ENCODE results near the gene HSD17B4. TPM values are rescaled to one million over a fixed set of nuclear protein-coding genes. Genes with fewer than 3 reads are reported as not detected.
A peak's percentile ranks its signal among the peaks of the same experiment; 100 is the strongest.
"Not testable (repeated sequence)": the region's sequence is repeated elsewhere in the genome, so short reads cannot be mapped to it uniquely, and the experiment has no call there.

HSD17B4 gene
- total and polyA plus RNA-seq, 3 experiments from 2014 or later, result 51.7 to 84.6 (median 59.1) TPM

- peak overlapping the region; percentile 22 to 88 (median 80) for H3K4me3 Mint-ChIP-seq
- Histone ChIP-seq H3K27ac (ENCODE audit: low read depth, low read length) (peak overlapping the region; percentile 34), H3K4me3 (ENCODE audit: low read length) (peak overlapping the region; percentile 71), H3K9me3 (ENCODE audit: low read length) (no peaks in the 10 kb centered on the region), H3K27me3 (ENCODE audit: insufficient read depth, low read length, poor library complexity, severe bottlenecking) (no peaks in the 10 kb centered on the region), H3K4me1 (ENCODE audit: insufficient read depth, low read length) (peaks cover 9% of the 10 kb centered on the region), H3K36me3 (ENCODE audit: insufficient read depth, low read length) (no peaks in the 10 kb centered on the region)
- H3K27ac Mint-ChIP-seq, result peak overlapping the region in 6 of 8 donors; percentile 30 to 80 (median 49)
- peaks cover 3 to 4% of the 10 kb centered on the region in 2 donors for H3K27me3 Mint-ChIP-seq
- POLR2A ChIA-PET, result interaction anchor here (0.6 to 1.2 kb wide), 4 partner anchors 50 to 423 kb away, joined by 3 to 5 read pairs (median 4); partner anchors contain the start of gene DTWD2
- peak in 4 of 5 donors; percentile 45 to 67 (median 62) for DNase-seq
- peaks cover 10 to 20% (median 14%) of the 10 kb centered on the region in 3 donors for H3K4me1 Mint-ChIP-seq
- CTCF ChIA-PET, result interaction anchor here (0.6 to 6.7 kb wide), 59 partner anchors 9 to 428 kb away, joined by 3 to 82 read pairs (median 4); partner anchors contain the start of genes DMXL1, DTWD2 and TNFAIP8
- H3K9me3 Mint-ChIP-seq, result no peaks in the 10 kb centered on the region
- H3K36me3 Mint-ChIP-seq, result no peaks in the 10 kb centered on the region
Observed at GRCh38 chr5:119411361-119412278, 40.7 kb upstream of the HSD17B4 start.

DNA sequence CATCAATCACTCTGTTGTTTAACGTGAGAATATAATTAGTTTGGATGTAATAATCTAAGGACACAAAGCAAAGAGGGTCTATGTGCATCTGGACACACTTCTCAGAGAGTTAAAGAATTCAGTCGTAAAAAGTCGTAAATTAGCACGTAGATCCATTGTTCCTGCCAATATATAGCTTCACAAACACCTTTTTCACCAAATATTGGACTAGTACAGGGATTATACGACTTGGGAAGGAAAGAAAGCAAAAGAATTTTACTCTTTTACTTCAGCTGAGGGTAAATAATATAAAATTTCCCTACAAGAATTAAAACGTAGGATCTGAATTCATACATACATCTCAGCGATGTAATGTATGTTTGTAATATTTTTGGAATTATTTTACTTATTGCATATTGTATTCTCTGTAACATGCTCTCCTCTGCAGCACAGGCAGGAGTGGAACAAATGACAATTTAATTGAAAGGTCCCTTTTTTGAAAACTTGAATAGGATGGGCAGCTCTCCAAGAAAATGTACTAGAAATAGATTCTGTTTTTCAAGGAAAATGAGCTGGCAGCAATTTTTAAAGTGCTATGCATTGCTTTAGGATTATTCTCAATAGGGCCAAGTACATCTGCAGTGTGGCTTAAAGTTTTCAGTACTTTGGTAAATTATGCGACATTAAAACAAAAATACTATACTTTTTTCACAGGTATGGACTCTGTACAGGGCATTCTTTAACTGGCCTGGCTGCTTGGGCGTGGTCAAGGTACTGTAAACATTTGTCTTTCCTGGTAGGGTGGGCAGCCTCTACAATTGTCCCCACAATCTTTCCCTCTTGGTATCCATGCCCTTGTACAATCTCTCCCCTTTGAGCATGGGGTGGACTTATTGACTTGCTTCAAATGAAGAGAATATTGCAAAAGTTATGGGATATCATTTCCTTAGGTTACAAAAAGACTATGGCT is 39.7 kb upstream of the HSD17B4 start:
- no peaks in the 10 kb centered on the region for H3K36me3 Mint-ChIP-seq
- no peak overlapping the region for H3K27ac ChIP-seq (ENCODE audit: low read depth, low read length)
- CTCF ChIA-PET, result interaction anchor here (0.7 to 6.7 kb wide), 52 partner anchors 8 to 429 kb away, joined by 3 to 82 read pairs (median 5); partner anchors contain the start of genes DMXL1, DTWD2 and TNFAIP8

GRCh38 chr5:119414124-119414734 is 38.1 kb upstream of the HSD17B4 start:
- H3K9me3 ChIP-seq (ENCODE audit: low read length); H3K27me3 Mint-ChIP-seq; POLR2A ChIA-PET; DNase-seq; H3K36me3 ChIP-seq (ENCODE audit: insufficient read depth, low read length); H3K27me3 ChIP-seq (ENCODE audit: insufficient read depth, low read length, poor library complexity, severe bottlenecking); H3K27ac ChIP-seq (ENCODE audit: low read depth, low read length); H3K4me3 ChIP-seq (ENCODE audit: low read length); H3K36me3 Mint-ChIP-seq; H3K4me3 Mint-ChIP-seq; H3K9me3 Mint-ChIP-seq; H3K27ac Mint-ChIP-seq: not testable (repeated sequence)
- peaks cover 15% of the 10 kb centered on the region for H3K4me1 ChIP-seq (ENCODE audit: insufficient read depth, low read length)
- CTCF ChIA-PET, result interaction anchor here (0.6 to 6.7 kb wide), 5 partner anchors 76 to 426 kb away, joined by 3 to 82 read pairs (median 24); partner anchors contain the start of genes DMXL1 and DTWD2
- H3K4me1 Mint-ChIP-seq, result peaks cover 15 to 29% (median 19%) of the 10 kb centered on the region in 3 donors

More for the DNA sequence above, 39.7 kb upstream of the HSD17B4 start:
- H3K27ac Mint-ChIP-seq, result no peak overlapping the region
- no peaks in the 10 kb centered on the region for H3K9me3 ChIP-seq (ENCODE audit: low read length)
- H3K36me3 ChIP-seq (ENCODE audit: insufficient read depth, low read length), result no peaks in the 10 kb centered on the region
- H3K4me1 ChIP-seq (ENCODE audit: insufficient read depth, low read length), result peaks cover 11% of the 10 kb centered on the region
- H3K27me3 ChIP-seq (ENCODE audit: insufficient read depth, low read length, poor library complexity, severe bottlenecking), result no peaks in the 10 kb centered on the region
- peaks cover 3 to 4% of the 10 kb centered on the region in 2 donors for H3K27me3 Mint-ChIP-seq
- peaks cover 12 to 23% (median 16%) of the 10 kb centered on the region in 3 donors for H3K4me1 Mint-ChIP-seq
- peak overlapping the region in 4 of 7 donors; percentile 22 to 83 (median 78) for H3K4me3 Mint-ChIP-seq
- H3K9me3 Mint-ChIP-seq, result no peaks in the 10 kb centered on the region
- POLR2A ChIA-PET, result interaction anchor here (0.6 to 1.2 kb wide), 3 partner anchors 139 to 424 kb away, joined by 3 to 5 read pairs (median 3); partner anchors contain the start of gene DTWD2
- H3K4me3 ChIP-seq (ENCODE audit: low read length), result no peak overlapping the region
- DNase-seq, result no peak

GRCh38 chr5:119417891-119418605 is 34.2 kb upstream of the HSD17B4 start:
- POLR2A ChIA-PET, result no interaction called here
- no peak overlapping the region for H3K27ac Mint-ChIP-seq
- H3K4me3 ChIP-seq (ENCODE audit: low read length), result no peak overlapping the region

DNA sequence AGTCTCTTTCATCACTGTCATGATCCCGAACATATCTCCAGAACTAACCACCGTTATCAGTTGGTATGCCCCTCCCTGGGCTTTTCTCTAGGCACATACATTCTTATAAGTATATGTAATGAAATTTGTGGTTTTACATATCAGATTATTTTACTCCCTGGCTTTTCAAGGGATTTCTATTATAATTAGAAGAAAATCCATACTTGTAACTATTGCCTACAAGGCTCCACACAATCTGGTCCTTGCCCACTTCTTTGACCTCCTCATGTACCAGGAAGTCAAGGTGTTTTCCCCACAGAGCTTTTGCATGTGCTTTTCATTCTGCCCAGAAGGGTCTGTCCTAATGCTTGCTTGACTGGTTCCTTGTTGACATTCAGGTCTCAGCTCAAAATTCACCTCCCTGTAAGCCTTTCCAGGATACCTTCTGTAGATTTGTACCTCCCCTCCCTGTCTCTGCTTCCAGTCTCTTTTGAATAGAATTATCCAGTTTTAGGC is 33.6 kb upstream of the HSD17B4 start:
- DNase-seq, result no peak
- no peak overlapping the region for H3K27ac ChIP-seq (ENCODE audit: low read depth, low read length)
- Mint-ChIP-seq H3K27ac (no peak overlapping the region), H3K36me3 (no peaks in the 10 kb centered on the region), H3K4me3 (no peak overlapping the region), H3K27me3 (peaks cover 2 to 4% of the 10 kb centered on the region in 2 donors), H3K4me1 (peaks cover 7 to 10% (median 8%) of the 10 kb centered on the region in 3 donors), H3K9me3 (no peaks in the 10 kb centered on the region)
- H3K36me3 ChIP-seq (ENCODE audit: insufficient read depth, low read length), result no peaks in the 10 kb centered on the region
- ChIA-PET POLR2A (no interaction called here), CTCF (interaction anchor here (0.7 to 1.4 kb wide), 3 partner anchors 16 to 430 kb away, joined by 3 to 5 read pairs (median 5); partner anchors contain the start of gene DTWD2)
- H3K4me1 ChIP-seq (ENCODE audit: insufficient read depth, low read length), result peaks cover 5% of the 10 kb centered on the region
- no peak overlapping the region for H3K4me3 ChIP-seq (ENCODE audit: low read length)
- no peaks in the 10 kb centered on the region for H3K9me3 ChIP-seq (ENCODE audit: low read length)
- H3K27me3 ChIP-seq (ENCODE audit: insufficient read depth, low read length, poor library complexity, severe bottlenecking), result no peaks in the 10 kb centered on the region

More at GRCh38 chr5:119417891-119418605, 34.2 kb upstream of the HSD17B4 start:
- Histone ChIP-seq H3K4me1 (ENCODE audit: insufficient read depth, low read length) (peaks cover 5% of the 10 kb centered on the region), H3K36me3 (ENCODE audit: insufficient read depth, low read length) (no peaks in the 10 kb centered on the region), H3K27me3 (ENCODE audit: insufficient read depth, low read length, poor library complexity, severe bottlenecking) (no peaks in the 10 kb centered on the region), H3K9me3 (ENCODE audit: low read length) (no peaks in the 10 kb centered on the region), H3K27ac (ENCODE audit: low read depth, low read length) (no peak overlapping the region)
- Mint-ChIP-seq H3K36me3 (no peaks in the 10 kb centered on the region), H3K4me3 (no peak overlapping the region), H3K4me1 (peaks cover 7 to 10% (median 8%) of the 10 kb centered on the region in 3 donors), H3K27me3 (peaks cover 2 to 4% of the 10 kb centered on the region in 2 donors), H3K9me3 (no peaks in the 10 kb centered on the region)
- no peak for DNase-seq
- CTCF ChIA-PET, result interaction anchor here (0.6 to 1.4 kb wide), 4 partner anchors 17 to 430 kb away, joined by 3 to 5 read pairs (median 4); partner anchors contain the start of gene DTWD2

- Mint-ChIP-seq H3K27me3 (peaks cover 2 to 5% of the 10 kb centered on the region in 2 donors), H3K4me1 (peaks cover 7 to 10% (median 8%) of the 10 kb centered on the region in 3 donors), H3K9me3 (no peaks in the 10 kb centered on the region), H3K27ac (no peak overlapping the region), H3K4me3 (no peak overlapping the region), H3K36me3 (no peaks in the 10 kb centered on the region)
- Histone ChIP-seq H3K4me3 (ENCODE audit: low read length) (no peak overlapping the region), H3K4me1 (ENCODE audit: insufficient read depth, low read length) (peaks cover 5% of the 10 kb centered on the region), H3K9me3 (ENCODE audit: low read length) (no peaks in the 10 kb centered on the region), H3K27me3 (ENCODE audit: insufficient read depth, low read length, poor library complexity, severe bottlenecking) (no peaks in the 10 kb centered on the region), H3K36me3 (ENCODE audit: insufficient read depth, low read length) (no peaks in the 10 kb centered on the region), H3K27ac (ENCODE audit: low read depth, low read length) (no peak overlapping the region)
- DNase-seq, result no peak
- POLR2A ChIA-PET, result no interaction called here
- CTCF ChIA-PET, result interaction anchor here (1.1 to 1.3 kb wide), 2 partner anchors 8 to 432 kb away, joined by 4 to 6 read pairs; partner anchors contain the start of gene DTWD2
Observed at GRCh38 chr5:119420169-119420568, 32.1 kb upstream of the HSD17B4 start.

Data from CD8-positive, alpha-beta memory T cell (primary cell).